Measurements from ENCODE around the gene AHCYL2. TPM values are rescaled to one million over a fixed set of nuclear protein-coding genes. Genes with fewer than 3 reads are reported as not detected.
A peak's percentile ranks its signal among the peaks of the same experiment; 100 is the strongest.

Gene AHCYL2
- total and polyA plus RNA-seq, 2 experiments from 2014 or later: 7.8 to 29.4 TPM

GRCh38 chr7:129401967-129402860 is 177.4 kb downstream of the AHCYL2 start:
- Histone ChIP-seq H3F3A (replicated peaks; ENCODE audit: low read depth) (no peaks in the 10 kb centered on the region; the same call in 1 of the 2 replicates), H3K4me3 (no peak overlapping the region), H3K4me2 (no peak overlapping the region), H3K9me2 (ENCODE audit: insufficient read depth) (no peaks in the 10 kb centered on the region), H3K4me1 (ENCODE audit: insufficient read depth) (peaks cover 20% of the 10 kb centered on the region), H3K36me3 (ENCODE audit: insufficient read depth) (peaks cover 4% of the 10 kb centered on the region; the same call in 1 of the 2 replicates), H3K79me2 (replicated peaks; ENCODE audit: insufficient read depth) (no peaks in the 10 kb centered on the region), H4K20me1 (replicated peaks; ENCODE audit: insufficient read depth) (no peaks in the 10 kb centered on the region), H3K27me3 (ENCODE audit: insufficient read depth) (no peaks in the 10 kb centered on the region), H3K27ac (ENCODE audit: low read depth) (0 out of 2 replicates have a peak overlapping the region, but pooled peaks have one; percentile 11), H2AFZ (no peak overlapping the region)
- peak in 1 of 2 experiments; percentile 45; a peak in 3 of 4 replicates for TF ChIP-seq CTCF (conservative IDR thresholded peaks at IDR 0.05; ENCODE audit: low read depth in 2 of 2)
- TF ChIP-seq EZH2 (IDR thresholded peaks at IDR 0.05; ENCODE audit: low read depth, unreplicated experiment): no peak
- H3K4me1 Mint-ChIP-seq: peaks cover 18% of the 10 kb centered on the region; the same call in 2 of the 3 replicates
- DNase-seq (ENCODE audit: low spot score) (no peak), ATAC-seq (peak; percentile 71)
- H3K4me3 Mint-ChIP-seq: no peak overlapping the region
- peaks cover 8% of the 10 kb centered on the region; the same call in 2 of the 3 replicates for H3K36me3 Mint-ChIP-seq (ENCODE audit: low read depth)
- H3K27ac Mint-ChIP-seq: 0 out of 2 replicates have a peak overlapping the region, but pooled peaks have one; percentile 80
- H3K27me3 Mint-ChIP-seq (ENCODE audit: insufficient read depth, low read depth, poor library complexity): no peaks in the 10 kb centered on the region
- H3K9me3 Mint-ChIP-seq: no peaks in the 10 kb centered on the region

DNA sequence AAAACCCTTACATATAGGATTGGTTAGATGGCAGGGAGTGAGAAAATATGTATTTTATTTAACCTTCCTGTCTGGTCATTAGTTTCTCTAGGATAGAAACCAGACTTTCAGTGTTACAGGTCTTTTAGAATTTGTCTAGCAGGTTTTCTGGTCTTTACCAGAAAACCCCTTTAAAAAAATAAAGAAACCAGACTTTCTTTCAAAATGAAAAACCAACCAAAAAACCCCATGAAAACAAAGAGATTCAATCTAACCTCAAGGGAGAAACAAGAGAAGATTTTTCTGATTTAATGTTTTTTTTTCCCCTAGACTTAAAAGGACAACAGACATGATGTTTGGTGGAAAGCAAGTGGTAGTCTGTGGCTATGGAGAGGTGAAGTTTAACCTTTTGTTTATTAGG is 180.7 kb downstream of the AHCYL2 start:
- H3K9me3 Mint-ChIP-seq: no peaks in the 10 kb centered on the region
- Histone ChIP-seq H3K9me2 (ENCODE audit: insufficient read depth) (no peaks in the 10 kb centered on the region), H3K4me3 (no peak overlapping the region), H3K4me1 (ENCODE audit: insufficient read depth) (peaks cover 20% of the 10 kb centered on the region), H3K4me2 (no peak overlapping the region), H3K36me3 (ENCODE audit: insufficient read depth) (peaks cover 4% of the 10 kb centered on the region; the same call in 1 of the 2 replicates), H3K79me2 (replicated peaks; ENCODE audit: insufficient read depth) (no peaks in the 10 kb centered on the region), H3F3A (replicated peaks; ENCODE audit: low read depth) (no peaks in the 10 kb centered on the region; the same call in 1 of the 2 replicates), H3K27me3 (ENCODE audit: insufficient read depth) (no peaks in the 10 kb centered on the region), H2AFZ (no peak overlapping the region), H3K27ac (ENCODE audit: low read depth) (no peak overlapping the region), H4K20me1 (replicated peaks; ENCODE audit: insufficient read depth) (no peaks in the 10 kb centered on the region)
- DNase-seq (ENCODE audit: low spot score) (no peak), ATAC-seq (no peak)
- no peaks in the 10 kb centered on the region for H3K27me3 Mint-ChIP-seq (ENCODE audit: insufficient read depth, low read depth, poor library complexity)
- no peak overlapping the region for H3K4me3 Mint-ChIP-seq
- H3K27ac Mint-ChIP-seq: no peak overlapping the region
- H3K36me3 Mint-ChIP-seq (ENCODE audit: low read depth): peaks cover 8% of the 10 kb centered on the region; the same call in 2 of the 3 replicates
- peaks cover 18% of the 10 kb centered on the region; the same call in 2 of the 3 replicates for H3K4me1 Mint-ChIP-seq
- no peak for TF ChIP-seq CREB1 (CRISPR knock-in tag; IDR thresholded peaks at IDR 0.05; ENCODE audit: low read depth)
- no peak for TF ChIP-seq EZH2 (IDR thresholded peaks at IDR 0.05; ENCODE audit: low read depth, unreplicated experiment)
- TF ChIP-seq EZH2phosphoT487 (IDR thresholded peaks at IDR 0.05; ENCODE audit: unreplicated experiment): no peak
- TF ChIP-seq, protein P1, sequence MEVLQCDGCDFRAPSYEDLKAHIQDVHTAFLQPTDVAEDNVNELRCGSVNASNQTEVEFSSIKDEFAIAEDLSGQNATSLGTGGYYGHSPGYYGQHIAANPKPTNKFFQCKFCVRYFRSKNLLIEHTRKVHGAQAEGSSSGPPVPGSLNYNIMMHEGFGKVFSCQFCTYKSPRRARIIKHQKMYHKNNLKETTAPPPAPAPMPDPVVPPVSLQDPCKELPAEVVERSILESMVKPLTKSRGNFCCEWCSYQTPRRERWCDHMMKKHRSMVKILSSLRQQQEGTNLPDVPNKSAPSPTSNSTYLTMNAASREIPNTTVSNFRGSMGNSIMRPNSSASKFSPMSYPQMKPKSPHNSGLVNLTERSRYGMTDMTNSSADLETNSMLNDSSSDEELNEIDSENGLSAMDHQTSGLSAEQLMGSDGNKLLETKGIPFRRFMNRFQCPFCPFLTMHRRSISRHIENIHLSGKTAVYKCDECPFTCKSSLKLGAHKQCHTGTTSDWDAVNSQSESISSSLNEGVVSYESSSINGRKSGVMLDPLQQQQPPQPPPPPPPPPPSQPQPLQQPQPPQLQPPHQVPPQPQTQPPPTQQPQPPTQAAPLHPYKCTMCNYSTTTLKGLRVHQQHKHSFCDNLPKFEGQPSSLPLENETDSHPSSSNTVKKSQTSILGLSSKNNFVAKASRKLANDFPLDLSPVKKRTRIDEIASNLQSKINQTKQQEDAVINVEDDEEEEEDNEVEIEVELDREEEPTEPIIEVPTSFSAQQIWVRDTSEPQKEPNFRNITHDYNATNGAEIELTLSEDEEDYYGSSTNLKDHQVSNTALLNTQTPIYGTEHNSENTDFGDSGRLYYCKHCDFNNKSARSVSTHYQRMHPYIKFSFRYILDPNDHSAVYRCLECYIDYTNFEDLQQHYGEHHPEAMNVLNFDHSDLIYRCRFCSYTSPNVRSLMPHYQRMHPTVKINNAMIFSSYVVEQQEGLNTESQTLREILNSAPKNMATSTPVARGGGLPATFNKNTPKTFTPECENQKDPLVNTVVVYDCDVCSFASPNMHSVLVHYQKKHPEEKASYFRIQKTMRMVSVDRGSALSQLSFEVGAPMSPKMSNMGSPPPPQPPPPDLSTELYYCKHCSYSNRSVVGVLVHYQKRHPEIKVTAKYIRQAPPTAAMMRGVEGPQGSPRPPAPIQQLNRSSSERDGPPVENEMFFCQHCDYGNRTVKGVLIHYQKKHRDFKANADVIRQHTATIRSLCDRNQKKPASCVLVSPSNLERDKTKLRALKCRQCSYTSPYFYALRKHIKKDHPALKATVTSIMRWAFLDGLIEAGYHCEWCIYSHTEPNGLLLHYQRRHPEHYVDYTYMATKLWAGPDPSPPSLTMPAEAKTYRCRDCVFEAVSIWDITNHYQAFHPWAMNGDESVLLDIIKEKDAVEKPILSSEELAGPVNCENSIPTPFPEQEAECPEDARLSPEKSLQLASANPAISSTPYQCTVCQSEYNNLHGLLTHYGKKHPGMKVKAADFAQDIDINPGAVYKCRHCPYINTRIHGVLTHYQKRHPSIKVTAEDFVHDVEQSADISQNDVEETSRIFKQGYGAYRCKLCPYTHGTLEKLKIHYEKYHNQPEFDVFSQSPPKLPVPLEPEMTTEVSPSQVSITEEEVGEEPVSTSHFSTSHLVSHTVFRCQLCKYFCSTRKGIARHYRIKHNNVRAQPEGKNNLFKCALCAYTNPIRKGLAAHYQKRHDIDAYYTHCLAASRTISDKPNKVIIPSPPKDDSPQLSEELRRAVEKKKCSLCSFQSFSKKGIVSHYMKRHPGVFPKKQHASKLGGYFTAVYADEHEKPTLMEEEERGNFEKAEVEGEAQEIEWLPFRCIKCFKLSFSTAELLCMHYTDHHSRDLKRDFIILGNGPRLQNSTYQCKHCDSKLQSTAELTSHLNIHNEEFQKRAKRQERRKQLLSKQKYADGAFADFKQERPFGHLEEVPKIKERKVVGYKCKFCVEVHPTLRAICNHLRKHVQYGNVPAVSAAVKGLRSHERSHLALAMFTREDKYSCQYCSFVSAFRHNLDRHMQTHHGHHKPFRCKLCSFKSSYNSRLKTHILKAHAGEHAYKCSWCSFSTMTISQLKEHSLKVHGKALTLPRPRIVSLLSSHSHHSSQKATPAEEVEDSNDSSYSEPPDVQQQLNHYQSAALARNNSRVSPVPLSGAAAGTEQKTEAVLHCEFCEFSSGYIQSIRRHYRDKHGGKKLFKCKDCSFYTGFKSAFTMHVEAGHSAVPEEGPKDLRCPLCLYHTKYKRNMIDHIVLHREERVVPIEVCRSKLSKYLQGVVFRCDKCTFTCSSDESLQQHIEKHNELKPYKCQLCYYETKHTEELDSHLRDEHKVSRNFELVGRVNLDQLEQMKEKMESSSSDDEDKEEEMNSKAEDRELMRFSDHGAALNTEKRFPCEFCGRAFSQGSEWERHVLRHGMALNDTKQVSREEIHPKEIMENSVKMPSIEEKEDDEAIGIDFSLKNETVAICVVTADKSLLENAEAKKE (CRISPR knock-in tag; IDR thresholded peaks at IDR 0.05): no peak
- TF ChIP-seq REST (IDR thresholded peaks at IDR 0.05; ENCODE audit: unreplicated experiment): no peak

Data from GM23338 (cell line).